ENCODE measurements around the gene TM4SF18.

Gene TM4SF18

DNA sequence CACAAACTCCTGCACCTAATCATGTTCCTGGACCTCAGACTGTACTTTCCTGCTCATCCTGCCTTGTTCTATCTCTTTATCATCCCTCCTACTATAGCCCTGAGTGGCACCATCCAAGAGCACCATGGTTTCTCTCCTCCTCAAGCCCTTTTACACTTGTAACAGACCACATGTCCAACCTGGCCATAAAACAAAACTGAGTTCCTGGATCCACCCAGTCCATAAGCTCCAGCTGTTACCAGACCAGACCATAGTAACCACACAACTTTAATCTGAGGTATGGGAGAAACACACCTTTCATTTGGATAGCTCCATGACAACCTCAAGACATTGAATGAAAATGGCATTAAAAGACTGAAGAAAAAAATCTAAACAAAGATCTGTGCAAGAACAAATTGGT lies 9.1 kb downstream of the TM4SF18 start:
- no peak for DNase-seq

DNA sequence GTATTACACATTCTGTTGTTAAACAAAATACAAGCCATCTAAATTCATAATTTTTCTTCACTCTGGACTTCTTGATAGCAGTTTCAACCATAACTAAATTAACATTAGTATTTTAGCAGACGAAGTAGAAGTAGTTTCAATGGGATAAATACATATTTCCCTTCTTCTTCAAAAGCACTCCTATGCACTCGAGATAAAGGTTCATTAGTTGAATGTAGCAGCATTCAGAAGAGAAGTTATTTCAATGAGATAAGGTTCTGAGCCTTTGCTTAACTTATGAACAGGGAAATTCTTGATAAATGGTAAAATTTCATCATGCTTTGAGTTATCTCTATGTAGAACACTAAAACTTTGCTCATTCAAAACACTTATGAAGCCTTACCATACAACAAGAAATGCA lies 11.8 kb downstream of the TM4SF18 start:
- DNase-seq: no peak

DNA sequence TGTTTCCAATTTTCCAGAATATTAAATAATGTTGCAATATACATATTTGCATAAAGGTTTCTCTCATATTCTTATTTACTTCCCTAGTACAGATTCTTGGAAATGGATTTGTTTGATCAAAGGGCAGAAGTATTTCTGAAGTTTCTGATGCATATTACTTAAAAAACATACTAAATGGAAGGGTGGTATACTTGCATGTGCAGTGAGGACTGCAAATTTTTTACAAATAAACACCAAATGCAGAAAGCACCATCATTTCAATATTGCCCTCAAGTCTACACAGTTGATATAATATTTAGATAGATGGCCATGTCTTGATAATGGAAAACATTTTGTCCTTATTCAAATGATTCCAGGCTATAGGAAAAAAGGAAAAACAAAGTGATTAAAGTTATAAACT lies 12.3 kb downstream of the TM4SF18 start:
- no peak for DNase-seq

DNA sequence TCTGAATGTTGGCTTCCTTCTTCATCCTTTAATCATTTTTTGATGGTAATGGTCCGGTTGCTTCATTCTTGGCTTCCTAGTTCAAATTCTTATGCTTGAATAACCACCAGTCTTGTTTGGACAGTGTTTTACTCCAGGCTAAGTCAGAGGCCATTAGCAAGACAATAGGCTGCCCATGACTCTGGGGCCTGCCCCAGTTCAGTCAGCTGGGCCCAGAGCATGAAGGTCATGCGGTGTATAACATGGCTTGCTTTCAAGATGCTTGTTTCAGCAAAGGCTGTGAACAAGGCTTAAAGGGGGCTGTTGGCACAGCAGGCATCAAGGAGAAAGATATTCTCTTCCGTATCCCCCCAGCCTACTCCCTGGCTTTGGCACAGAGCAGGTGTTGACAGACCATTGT lies 13.7 kb downstream of the TM4SF18 start:
- no peak for DNase-seq

DNA sequence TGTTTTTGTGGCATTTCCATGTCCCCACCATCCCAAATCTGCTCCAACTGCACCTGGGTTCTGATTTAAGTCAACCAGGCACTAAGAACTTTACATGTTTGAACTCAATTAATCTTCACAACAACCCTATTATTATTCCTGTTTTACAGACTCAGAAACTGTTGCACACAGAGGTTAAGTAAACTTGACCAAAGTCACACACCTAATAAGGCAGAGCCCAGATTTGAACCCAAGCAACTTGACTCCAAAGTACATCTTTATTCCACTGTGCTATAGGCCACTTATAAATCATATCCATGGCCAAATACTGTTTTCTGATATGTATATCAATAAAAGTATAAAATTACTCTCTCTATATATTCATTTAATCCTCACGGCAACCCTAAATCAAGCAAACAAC lies 16.4 kb downstream of the TM4SF18 start:
- DNase-seq: no peak

DNA sequence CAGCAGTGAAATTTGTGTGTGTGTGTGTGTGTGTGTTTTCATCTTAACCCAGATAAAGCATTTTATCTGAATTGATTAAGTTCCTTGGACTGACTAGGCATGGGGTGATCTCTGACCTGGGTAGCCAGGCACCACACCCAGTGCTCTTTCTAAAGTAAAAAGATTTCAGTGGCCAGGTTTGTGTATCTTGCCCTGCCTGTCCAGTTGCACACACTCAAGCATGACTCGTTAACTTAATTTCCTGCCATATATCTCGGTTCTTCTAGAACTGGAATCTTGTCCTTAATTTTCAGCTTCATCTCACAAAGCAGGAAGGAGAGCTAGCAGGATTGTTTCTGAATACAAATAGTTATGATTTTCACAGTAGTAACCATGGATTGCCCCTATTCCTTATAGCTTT lies 17.0 kb downstream of the TM4SF18 start:
- no peak for DNase-seq

DNA sequence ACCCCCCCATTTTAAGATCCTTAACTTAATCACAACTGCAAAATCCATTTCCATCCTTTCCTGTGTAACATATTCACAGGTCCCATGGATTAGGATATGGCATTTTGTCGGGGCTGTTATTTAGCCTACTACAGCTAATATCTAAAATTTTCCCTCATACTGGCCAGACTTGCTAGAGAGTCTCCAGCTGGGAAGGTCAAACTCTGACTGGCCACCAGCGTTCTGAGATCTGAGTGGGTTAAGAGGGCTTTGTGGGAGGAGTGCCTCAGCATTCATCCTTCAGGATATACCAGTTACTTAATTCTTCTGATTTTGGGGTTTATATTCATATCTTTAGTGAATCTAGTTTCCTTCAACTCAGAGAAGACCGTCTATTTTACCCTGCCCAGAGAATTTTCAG lies 17.7 kb downstream of the TM4SF18 start:
- DNase-seq: no peak

DNA sequence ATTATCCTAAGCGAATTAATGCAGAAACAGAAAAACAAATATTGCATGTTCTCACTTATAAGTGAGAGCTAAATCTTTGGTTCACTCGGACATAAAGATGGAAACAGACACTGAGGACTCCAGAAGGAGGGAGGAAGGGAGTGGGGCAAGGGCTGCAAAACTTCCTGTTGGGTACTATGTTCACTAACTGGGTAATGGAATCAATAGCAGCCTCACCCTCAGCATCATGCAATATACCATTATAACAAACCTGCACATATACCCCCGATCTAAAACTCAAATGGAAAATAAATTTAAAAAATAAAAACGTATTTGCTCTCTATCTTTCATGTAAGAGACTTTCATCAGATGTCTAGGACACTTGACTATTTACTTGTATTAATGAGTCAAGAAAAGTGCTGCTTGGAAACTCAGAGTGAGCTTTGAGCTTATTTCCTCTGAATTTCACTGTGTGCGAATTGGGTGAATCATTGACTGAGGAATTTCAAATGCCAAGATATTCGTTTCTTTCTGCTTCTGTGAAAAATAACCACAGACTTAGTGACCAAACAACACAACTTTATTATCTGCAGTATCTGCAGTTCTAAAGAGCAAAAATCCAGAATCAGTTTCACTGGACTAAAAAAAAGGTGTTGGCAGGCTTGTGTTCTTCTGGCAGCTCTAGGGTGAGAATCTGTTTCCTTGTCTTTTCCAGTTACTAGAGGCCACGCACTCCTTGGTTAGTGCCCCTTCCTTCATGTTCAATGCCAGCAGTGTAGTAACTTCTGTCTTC lies 18.4 kb downstream of the TM4SF18 start:
- DNase-seq: no peak

DNA sequence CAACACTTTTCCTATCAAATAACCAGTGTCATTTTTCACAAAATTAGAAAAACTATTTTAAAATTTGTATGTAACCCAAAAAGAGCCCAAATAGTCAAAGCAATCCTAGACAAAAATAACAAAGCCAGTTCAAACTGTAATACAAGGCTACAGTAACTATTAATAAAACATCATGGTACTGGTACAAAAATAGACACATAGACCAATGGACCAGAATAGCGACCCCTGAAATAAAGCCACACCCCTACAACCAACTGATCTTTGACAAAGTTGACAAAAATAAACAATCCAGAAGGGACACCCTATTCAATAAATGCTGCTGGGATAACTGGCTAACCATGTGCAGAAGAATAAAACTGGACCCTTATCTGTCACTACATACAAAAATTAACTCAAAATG lies 19.9 kb downstream of the TM4SF18 start:
- no peak for DNase-seq

DNA sequence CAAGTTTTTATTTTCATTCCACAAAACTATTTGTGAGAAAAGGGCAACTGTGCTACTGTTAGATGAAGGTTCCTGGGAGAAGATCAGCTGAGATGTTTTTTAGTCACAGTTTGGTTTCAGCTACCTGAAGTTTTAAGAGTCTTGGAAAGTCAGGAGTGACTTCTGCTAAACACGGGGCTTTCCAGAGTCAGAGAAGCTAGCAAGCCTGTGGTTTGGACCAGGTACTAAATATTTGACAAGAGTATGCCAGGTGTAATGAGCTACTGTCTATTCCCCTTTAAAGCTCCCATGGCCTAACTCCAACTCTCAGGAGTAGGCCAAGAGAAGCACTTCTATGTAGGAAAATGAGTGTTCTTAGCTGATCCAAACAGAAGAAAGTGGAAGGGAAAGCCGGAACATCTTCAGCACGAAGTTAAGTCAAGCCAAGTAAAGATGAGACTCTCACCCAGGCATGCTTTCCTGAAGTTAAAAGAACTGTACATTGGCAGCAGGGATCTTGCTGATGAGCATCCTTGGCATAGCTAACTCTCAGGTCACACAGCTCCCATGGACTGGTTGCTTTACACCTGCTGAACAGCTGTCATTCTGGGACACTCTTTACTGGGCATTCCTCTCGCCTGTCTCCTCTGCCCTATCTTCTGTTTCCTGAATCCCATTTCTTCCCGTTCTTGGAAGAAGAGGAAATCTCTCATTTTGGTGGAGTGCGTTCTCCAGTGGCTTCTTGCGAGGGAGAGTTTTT lies 22.5 kb downstream of the TM4SF18 start:
- no peak for DNase-seq

DNA sequence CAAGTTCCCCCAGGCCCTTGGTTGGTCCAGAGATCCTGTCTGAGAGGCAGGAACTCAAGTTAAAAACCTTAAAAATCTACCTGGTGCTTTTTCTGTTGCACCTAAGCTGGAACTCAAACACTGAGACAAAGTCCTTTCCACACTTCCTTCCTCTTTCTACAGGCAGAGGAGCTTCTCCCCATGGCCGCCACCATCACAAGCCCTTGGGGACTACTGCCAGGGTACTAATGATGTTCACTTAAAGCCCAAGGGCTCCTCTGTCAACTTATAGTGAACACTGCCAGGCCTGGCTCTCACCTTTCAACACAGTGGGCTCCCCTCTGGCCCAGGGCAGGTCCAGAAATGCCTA lies 26.0 kb downstream of the TM4SF18 start:
- DNase-seq: no peak

DNA sequence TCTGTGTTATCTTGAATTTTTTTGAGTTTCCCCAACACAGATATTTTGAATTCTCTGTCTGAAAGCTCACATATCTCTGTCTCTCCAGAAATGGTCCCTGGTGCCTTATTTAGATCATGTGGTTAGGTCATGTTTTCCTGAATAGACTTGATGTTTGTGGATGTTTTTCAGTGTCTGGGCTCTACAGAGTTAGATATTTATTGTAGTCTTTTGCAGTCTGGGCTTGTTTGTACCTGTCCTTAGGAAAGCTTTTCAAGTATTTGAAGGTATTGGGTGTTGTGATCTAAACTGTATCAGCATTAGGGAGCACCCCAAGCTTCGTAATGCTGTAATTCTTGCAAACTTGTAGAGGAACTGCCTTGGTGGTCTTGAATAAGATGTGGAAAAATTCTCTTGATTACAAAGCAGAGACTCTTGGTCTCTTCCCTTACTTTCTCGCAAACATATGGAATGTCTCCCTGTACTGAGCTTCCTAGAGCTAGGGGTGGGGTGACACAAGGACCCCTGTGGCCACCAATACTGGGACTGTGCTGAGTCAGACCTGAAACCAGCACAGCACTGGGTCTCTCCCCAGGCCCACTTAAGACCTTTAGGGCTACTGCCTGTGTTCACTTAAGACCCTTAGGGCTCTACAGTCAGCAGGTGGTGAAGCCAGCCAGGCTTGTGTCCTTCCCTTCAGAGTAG lies 26.5 kb downstream of the TM4SF18 start:
- no peak for DNase-seq

DNA sequence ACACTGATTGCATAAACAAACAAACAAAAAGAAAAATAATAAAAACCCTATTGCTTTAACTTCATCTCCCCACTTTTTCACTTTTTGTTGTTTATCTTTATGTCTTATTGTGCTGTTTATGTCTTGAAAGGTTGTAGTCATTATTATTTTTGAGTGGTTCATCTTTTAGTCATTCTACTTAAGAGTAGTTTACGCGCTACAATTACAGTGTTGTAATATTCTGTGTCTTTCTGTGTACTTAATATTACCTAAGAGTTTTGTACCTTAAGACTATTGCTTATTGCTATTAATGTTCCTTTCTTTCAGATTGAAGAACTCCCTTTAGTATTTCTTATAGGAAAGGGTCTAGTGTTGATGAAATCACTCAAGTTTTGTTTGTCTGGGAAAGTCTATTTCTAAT lies 28.1 kb downstream of the TM4SF18 start:
- no peak for DNase-seq

DNA sequence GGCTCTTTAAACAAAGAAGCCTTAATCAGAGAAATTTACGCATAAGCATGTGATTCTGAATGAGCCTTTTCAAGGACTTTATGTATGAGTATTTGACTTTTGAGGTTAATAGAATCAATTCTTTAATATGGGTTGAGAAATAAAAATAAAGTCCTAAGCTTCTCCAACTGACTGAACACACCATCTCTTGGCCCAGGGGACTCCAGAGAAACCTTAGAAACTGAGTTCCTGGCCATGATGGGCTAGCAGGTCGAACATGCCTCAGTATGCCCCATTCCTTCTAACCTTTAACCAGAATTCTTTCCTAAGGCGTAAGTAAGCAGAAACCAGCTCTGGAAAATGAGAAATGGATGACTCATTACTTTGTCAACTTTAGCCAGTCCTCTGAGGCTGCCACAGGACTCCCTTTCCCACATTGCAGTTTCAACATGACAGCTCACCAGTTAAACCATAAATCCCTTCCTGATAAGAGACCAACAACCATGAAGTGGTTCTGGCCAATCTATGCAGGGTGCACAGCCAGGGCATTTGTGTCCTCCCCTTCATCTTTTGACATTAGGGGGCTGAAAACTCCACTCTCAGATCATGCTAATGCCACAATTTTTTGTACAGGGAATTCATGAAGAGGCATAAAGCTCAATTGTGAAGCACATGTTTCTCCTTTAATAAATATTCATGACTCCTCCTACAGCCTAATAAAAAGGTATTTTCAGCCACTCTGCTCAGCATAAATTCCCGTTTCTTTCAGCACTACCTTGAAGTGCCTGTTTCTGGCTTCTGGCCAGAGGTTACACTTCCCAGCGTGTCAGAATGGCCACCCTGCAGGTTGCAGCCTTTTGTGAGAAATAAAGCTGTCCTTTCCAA lies 33.3 kb downstream of the TM4SF18 start:
- no peak for DNase-seq

DNA sequence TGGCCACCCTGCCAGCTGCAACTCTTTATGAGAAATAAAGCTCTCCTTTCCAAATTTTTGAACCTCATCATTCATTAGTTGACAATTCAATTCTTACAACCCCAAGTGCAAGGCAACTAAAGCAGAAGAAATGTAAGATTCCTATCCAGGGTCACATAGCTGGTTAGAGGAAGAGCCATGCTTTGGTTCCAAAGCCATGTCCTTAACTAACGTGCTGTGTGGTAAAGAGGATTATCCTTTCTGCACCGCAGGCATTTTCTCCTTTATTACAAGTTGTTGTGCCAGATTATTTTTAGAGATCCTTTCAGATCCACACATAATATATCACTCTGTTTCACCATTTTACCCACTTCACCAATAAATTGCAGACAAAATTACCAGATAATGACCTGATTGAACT lies 36.5 kb downstream of the TM4SF18 start:
- no peak for DNase-seq

DNA sequence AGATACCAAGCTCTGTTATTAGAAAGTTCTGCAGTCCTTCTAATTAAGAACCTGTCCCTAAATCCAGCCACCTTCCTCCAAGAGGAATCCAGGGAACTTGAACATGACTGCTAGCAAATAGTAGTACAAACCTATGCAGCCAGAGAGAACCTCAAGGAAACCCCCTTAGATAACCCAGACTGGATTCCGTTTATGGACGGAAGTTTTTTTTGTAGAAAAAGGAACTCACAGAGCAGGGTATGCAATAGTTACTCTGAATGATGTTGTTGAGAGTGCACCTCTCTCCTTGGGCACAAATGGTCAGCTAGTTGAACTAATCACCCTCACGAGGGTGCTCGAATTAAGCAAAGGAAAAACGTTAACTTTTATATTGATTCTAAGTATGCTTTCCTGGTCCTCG lies 40.8 kb downstream of the TM4SF18 start:
- no peak for DNase-seq

DNA sequence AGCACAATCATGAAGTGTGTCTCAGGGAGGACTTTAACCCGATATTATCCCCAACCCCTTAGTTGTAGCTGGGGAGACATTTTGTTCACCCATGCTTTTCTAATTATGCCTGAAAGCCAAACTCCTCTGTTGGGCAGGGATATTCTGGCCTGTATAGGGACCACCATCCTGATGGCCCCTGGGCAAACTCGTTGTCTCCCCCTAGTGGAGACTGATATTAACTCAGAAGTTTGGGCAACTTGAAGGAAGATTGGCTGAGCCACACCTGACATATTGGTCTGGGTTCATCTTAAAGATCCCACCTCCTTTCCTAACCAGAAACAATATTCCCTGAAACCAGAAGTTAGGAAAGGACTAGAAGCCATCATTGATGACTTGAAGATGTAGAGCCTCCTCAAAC lies 42.3 kb downstream of the TM4SF18 start:
- DNase-seq: no peak

DNA sequence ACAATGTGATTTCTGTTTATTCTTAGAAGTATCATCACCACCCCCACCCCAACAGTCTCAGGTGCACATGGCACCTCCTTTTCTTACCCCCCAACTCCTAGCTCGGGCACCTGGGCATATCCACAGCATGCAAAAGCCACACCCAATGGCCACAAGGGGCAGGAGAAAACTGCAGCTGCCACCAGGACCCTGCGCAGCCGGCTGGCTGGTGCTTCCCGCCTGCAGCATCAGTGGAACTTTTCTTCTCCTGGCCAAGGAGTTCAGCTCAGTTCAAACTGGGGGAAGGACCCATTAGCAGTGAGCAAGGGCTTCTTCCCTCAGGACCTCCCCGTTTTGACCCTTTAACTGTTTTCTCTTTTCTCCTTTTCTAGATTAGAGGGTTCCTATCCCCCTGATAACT lies 44.8 kb downstream of the TM4SF18 start:
- no peak for DNase-seq

DNA sequence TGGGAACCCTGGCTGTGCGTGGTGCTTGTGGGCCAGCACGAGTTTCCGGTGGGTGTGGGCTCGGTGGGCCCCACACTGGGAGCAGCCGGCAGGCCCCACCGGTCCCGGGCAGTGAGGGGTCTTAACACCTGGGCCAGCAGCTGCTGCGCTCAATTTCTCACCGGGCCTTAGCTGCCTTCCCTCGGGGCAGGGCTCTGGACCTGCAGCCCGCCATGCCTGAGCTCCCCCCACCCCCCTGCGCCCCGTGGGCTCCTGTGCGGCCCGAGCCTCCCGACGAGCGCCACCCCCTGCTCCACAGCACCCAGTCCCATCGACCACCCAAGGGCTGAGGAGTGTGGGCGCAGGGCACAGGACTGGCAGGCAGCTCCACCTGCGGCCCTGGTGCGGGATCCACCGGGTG lies 49.4 kb downstream of the TM4SF18 start:
- no peak for DNase-seq

DNA sequence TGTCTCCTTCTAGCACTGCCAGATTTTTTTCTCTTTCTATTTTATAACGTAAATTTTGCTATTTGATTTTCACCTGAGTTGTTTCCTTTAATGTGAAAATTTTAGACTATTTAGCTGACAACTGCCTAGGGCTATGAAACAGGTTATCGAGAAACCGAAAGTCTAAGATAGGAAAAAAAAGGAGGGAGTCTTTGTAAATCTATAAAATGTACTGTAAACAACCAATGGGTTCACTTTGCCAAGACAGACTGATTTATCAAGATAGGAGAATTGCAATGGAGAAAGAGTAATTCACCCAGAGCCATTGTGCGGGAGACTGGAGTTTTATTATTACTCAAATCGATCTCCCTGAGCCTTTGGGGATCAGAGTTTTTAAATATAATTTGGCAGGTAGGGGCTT lies 50.0 kb downstream of the TM4SF18 start:
- DNase-seq: no peak

DNA sequence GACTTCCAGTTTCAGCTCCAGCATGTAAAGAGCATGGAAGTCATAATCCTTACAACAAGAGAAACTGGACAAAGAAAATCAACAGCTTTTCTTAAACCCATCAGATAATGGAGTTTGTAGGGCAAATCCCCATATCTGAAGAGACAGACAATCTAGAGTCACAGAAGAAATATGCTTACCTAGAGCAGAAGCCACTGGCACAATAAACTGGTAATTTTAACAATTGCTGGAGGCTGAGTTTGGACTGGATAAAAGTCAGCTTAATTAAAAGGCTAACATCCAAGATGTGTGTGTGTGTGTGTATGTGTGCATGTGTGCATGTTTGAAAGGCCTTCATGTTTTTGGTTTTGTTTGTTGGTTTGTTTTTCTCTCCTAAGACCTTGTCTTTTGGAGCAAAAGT lies 50.6 kb downstream of the TM4SF18 start:
- no peak for DNase-seq

DNA sequence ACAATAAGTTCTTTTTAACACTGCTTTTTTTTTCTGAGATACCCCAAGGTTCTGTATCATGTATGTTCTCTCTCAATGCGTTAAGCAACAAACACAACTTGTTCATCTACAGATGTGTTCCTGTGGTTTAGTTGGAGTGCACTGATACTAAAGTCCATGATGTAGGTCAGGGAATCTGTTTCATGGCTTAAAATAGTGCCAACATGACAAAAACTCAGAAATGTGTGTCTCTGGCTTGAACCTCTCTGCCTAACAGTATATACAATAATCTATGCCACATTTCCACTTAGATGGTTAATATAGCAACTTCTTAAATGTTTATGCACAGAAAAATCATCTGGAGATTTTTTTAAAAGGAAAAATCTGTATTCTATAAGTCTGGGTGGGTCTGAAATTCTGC lies 51.1 kb downstream of the TM4SF18 start:
- no peak for DNase-seq

DNA sequence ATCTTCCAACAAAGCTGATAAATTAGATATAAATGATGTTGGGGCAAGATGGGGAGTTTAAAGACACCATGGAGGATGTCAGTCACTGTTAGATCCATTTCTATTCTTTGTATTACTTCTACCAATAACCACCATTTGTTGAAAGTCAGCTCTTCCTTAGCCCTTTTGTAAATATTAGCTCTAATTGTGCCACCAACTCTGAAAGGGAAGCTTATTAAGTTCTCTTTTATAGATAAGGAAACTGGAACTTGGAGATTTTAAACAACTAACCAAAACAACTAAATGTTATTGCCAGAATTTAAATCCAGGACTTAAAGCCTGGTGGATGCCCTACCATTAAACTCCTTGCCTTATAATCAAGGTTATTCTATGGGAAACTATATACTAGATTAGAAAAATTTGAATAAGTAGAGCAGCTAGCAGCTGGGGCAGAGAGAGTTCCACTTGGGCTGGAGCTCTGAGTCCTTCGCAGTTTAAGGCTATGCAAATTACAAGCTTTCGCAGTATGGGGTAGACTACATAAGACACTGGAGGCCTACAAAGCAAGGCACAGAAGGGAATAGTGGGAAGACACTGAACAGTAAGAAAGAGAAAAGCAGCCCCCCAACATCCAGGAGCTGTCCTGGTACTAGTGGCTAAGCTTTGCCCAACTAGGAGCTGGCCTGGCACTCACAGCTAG lies 52.6 kb downstream of the TM4SF18 start:
- DNase-seq: no peak
